Measurements from ENCODE around the gene RNF144B.

DNA sequence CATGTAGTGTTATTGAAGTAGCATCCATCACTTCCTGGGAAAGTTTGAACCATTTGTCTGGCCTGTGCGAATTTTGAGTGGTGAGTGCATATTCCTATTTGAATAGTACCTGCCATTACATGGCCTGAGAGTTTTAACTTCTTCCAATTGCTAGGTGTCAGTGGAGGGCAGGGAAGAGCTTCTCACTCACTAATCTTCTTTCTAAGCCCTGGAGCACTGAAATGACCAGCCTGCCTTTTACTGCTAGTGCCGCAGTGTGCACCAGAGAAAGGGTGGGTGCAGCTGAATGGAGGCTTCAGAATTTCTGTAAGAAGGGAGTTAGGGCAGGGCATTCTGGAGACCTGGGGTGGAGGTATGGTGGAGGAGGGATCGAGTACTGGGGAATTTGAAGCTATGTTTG lies 45.5 kb downstream of the RNF144B start:
- TF ChIP-seq, protein P1, sequence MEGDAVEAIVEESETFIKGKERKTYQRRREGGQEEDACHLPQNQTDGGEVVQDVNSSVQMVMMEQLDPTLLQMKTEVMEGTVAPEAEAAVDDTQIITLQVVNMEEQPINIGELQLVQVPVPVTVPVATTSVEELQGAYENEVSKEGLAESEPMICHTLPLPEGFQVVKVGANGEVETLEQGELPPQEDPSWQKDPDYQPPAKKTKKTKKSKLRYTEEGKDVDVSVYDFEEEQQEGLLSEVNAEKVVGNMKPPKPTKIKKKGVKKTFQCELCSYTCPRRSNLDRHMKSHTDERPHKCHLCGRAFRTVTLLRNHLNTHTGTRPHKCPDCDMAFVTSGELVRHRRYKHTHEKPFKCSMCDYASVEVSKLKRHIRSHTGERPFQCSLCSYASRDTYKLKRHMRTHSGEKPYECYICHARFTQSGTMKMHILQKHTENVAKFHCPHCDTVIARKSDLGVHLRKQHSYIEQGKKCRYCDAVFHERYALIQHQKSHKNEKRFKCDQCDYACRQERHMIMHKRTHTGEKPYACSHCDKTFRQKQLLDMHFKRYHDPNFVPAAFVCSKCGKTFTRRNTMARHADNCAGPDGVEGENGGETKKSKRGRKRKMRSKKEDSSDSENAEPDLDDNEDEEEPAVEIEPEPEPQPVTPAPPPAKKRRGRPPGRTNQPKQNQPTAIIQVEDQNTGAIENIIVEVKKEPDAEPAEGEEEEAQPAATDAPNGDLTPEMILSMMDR (conservative IDR thresholded peaks at IDR 0.05; ENCODE audit: low read length): no peak
- no peak for TF ChIP-seq EZH2phosphoT487 (IDR thresholded peaks at IDR 0.05; ENCODE audit: borderline replicate concordance)

Data from Loucy (cell line).